ENCODE data around the gene ATXN7L1. TPM values are rescaled to one million over a fixed set of nuclear protein-coding genes. Genes with fewer than 3 reads are reported as not detected.

The ATXN7L1 gene
- total RNA-seq, 1 donor from 2014 or later, result 4.6 TPM

- DNase-seq (ENCODE audit: low read depth in 2 of 2), result peak; percentile 71 to 75
These were observed 197.4 kb downstream of the ATXN7L1 start for GRCh38 chr7:105678811-105679495.

- DNase-seq (ENCODE audit: low read depth in 2 of 2), result peak; percentile 14 to 32
These were observed 198.4 kb downstream of the ATXN7L1 start for GRCh38 chr7:105677817-105678573.

GRCh38 chr7:105677410-105677730 lies 199.0 kb downstream of the ATXN7L1 start:
- DNase-seq (ENCODE audit: low read depth in 2 of 2), result no peak

- DNase-seq (ENCODE audit: low read depth in 2 of 2), result peak in 1 of 2 donors; percentile 11
These were observed 200.4 kb downstream of the ATXN7L1 start for GRCh38 chr7:105675934-105676371.

GRCh38 chr7:105674200-105674920 lies 202.0 kb downstream of the ATXN7L1 start:
- DNase-seq (ENCODE audit: low read depth in 2 of 2), result no peak

GRCh38 chr7:105673367-105674084 lies 202.9 kb downstream of the ATXN7L1 start:
- DNase-seq (ENCODE audit: low read depth in 2 of 2), result peak; percentile 17 to 33

- DNase-seq (ENCODE audit: low read depth in 2 of 2), result no peak
These were observed 203.6 kb downstream of the ATXN7L1 start for GRCh38 chr7:105672801-105673200.

GRCh38 chr7:105666324-105666723 lies 210.1 kb downstream of the ATXN7L1 start:
- no peak for DNase-seq (ENCODE audit: low read depth in 2 of 2)

GRCh38 chr7:105665684-105666083 lies 210.7 kb downstream of the ATXN7L1 start:
- no peak for DNase-seq (ENCODE audit: low read depth in 2 of 2)

- DNase-seq (ENCODE audit: low read depth in 2 of 2), result peak; percentile 71 to 89
These were observed 211.4 kb downstream of the ATXN7L1 start for GRCh38 chr7:105664816-105665525.

- DNase-seq (ENCODE audit: low read depth in 2 of 2), result no peak
These were observed 213.4 kb downstream of the ATXN7L1 start for GRCh38 chr7:105662998-105663397.

- DNase-seq (ENCODE audit: low read depth in 2 of 2), result no peak
These were observed 214.8 kb downstream of the ATXN7L1 start for GRCh38 chr7:105661625-105662024.

GRCh38 chr7:105656922-105657521 lies 219.4 kb downstream of the ATXN7L1 start:
- peak; percentile 40 to 46 for DNase-seq (ENCODE audit: low read depth in 2 of 2)

- peak in 1 of 2 donors; percentile 12 for DNase-seq (ENCODE audit: low read depth in 2 of 2)
These were observed 220.7 kb downstream of the ATXN7L1 start for GRCh38 chr7:105655500-105656380.

- DNase-seq (ENCODE audit: low read depth in 2 of 2), result peak; percentile 24 to 50
These were observed 221.3 kb downstream of the ATXN7L1 start for GRCh38 chr7:105655067-105655466.

GRCh38 chr7:105654095-105654686 lies 222.2 kb downstream of the ATXN7L1 start:
- DNase-seq (ENCODE audit: low read depth in 2 of 2), result no peak

- DNase-seq (ENCODE audit: low read depth in 2 of 2), result no peak
These were observed 222.9 kb downstream of the ATXN7L1 start for GRCh38 chr7:105653441-105654005.

- peak; percentile 76 to 84 for DNase-seq (ENCODE audit: low read depth in 2 of 2)
These were observed 223.9 kb downstream of the ATXN7L1 start for GRCh38 chr7:105652359-105652993.
